HG03521 (cell line): Measurements from ENCODE around the gene HSP90AB1.

Experiments used
- ATAC-seq: cut with Tn5 transposase; IDR thresholded peaks from one replicate; pipeline ENCODE4 v1.9.1; 2021; ENCODE audit warnings: mild to moderate bottlenecking, moderate library complexity; ENCODE audit not compliant: unreplicated experiment

The HSP90AB1 gene

GRCh38 chr6:44278774-44279697, 32.1 kb downstream of the HSP90AB1 start:
- no peak for ATAC-seq

- no peak for ATAC-seq
Observed at GRCh38 chr6:44284121-44284520, 37.2 kb downstream of the HSP90AB1 start.

DNA sequence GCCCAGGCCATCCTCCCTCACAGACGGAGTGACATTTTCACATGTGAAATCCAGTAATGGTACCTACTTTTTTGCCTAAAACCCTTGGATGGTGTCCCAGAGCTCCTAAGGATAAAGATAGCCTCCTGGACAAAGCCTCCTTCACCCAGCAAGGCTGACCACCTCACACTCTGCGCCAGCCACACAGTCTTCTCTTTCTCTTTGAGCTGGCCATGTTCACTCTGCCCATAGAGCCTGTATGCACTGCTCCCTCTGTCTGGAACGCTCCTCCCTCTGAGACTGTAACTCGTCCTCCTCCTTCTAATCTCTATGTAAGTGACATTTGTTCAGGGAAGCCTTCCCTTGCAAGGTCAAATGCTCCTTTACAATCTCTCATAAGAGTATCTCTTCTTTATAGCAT, 38.0 kb downstream of the HSP90AB1 start:
- ATAC-seq = no peak

DNA sequence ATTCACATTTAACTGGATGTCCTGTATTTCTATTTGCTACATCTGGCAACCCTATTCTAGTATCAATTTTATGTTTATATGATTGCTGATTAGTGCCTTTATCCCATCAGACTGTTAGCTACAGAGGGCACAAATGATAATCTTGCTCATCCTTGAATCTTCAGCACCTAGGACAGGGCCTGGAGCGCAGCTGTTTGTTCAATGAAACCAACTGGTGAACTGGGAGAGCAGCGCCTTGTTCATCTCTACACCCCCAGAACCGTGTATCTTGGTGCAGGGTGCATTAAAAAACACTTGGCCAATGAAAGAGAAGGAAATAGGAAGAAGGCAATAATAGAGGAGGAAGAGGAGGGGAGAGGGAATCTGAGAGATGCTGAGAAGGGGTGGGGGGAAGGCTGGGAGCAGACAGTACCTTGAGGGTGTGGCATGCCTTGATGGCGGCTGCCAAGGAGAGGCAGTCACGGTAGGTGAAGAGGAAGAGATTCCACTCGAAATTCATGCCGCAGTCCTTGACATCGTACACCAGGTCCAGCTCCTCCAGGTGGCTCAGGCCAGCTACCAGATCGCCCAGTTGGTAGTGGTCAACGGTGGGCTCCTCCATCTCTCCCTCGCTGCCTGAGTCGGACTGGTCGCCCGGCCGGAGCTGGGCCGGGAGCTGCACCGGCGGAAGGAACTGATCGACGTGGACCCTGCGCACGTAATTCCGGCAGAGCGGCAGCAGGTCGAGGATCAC, 38.8 kb downstream of the HSP90AB1 start:
- ATAC-seq = no peak

- no peak for ATAC-seq
Observed at GRCh38 chr6:44286285-44286565, 39.3 kb downstream of the HSP90AB1 start.

DNA sequence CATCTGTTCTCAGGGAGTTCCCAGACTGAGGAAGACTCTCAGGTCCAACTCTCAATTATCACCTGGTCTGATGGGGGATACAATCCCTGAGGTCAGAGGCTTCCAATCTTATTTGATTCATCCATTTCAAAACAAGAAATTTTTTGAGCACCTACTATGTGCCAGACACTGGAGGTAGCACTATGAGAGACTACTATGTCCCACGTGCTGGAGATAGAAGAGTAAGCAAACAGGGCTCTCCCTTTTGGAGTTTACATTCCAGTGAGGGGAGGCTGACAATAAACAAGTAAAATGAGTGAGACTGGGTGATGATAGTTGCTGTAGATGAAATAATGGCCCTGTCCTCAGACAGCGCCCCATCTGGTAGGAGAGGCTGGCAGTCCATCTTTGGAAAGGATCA, 39.8 kb downstream of the HSP90AB1 start:
- ATAC-seq = no peak

GRCh38 chr6:44289726-44290260, 42.9 kb downstream of the HSP90AB1 start:
- ATAC-seq = no peak

DNA sequence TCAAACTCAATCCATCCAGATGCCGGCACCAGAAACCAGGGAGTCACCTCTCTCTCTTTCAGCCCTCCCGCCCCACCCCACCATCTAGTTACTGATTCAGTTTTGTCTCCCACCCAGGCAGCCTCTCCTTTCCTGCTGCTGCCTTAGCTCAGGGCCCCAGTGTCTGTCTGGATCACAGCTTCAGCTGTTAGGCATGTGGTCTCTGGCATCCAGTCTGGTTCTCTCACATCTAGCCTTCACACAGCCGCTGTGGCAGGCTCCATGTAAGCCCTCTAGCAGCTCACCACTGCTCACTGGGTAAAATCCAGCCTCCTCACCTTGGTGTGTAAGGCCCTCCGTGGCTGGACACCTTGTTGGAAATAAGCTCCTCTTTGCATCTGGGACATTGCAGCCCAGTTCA, 44.9 kb downstream of the HSP90AB1 start:
- ATAC-seq = no peak

- ATAC-seq = no peak
Observed at GRCh38 chr6:44292661-44293365, 45.9 kb downstream of the HSP90AB1 start.

DNA sequence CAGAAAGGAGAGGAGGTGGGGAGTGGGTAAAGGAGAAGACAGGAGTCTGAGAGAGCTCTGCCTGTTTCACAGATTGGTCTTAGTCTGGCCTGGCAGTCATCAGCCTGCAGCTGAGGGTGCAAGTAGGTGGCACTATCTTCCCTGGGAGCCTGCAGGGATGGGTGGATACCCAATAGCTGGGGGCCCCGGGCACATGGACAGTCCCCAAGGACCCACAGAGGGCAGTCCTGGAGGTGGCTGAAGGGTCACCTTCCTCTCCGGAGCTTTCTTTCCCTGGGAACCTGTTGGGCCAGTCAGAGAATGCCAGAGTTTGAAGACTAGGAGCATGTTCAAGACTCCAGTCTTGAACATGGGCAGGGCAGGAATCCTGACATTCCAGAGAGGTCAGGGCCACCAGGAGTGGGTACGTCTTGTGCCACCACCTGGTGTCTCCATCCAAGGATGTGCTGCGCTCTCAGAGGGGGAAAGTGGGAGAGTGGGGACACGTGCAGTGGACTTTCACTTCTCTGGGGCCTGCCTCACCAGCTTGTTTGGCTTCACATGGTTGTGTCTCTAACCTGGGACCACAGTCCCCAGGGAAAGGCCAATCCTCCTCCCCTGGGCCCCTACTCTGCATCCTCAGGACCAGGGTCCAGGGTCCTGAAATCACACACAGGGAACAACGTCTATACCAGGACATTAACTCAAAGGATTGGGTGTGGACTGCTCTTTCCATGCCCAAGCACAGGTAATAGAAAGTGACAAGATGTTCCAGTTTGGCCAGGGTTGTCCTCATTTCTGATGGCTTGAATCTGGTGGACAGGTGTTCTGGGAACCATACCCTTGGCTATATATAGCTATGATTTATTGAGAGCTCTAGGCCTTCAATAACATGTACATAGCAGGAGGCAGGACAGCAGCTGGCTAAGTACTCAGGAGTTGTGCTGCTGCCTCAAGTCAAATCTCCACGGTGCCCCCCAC, 48.2 kb downstream of the HSP90AB1 start:
- ATAC-seq = no peak

DNA sequence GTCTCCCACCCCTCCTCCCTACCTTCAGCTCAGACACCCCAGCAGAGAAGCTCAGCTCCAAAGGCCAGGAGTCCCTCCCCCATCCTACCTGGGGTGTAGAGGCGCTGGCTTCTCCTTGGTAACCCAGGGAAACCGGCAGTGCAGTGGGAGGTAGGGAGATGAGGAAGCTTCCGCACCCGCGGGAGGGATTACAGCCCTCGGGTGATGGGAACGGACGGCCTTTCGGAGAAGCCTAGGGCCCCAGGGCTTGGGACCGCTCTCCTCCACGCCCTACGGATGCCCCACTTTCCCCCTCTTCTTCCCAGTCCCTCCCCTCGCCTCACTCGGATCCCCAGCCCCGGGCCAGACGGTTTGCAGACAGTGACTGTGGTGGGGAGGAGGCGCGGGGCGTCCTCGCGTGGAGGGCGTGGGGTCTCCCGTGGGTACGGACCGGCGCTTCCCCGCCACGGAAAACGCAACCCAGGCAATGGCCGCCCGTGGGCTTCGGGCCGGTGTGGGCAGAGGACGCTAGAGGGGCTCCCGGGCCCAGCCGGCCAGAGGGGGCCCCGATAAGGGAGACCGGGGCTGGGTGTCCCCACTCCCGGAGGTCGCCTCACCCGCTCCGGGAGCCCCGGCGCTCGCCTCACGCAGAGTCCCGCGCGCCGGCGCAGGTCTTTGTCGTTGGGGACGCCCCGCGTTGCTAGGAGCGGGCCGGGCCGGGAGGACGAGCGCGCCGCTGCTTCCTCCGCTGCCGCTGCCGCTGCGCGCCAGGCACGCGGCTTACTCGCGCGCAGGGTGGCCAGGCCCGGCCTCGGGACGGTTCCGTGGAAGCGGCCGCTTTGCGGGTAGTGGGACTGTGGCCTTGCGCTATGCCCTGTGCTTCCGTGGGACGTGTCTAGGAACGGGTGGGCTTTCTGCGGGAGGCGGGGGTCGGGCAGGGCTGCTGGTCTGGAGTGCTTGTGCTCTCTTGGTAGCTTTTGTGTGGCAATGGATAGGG, 50.5 kb downstream of the HSP90AB1 start:
- no peak for ATAC-seq

- no peak for ATAC-seq
Observed at GRCh38 chr6:44298055-44298803, 51.3 kb downstream of the HSP90AB1 start.

- no peak for ATAC-seq
Observed at GRCh38 chr6:44298864-44299263, 52.0 kb downstream of the HSP90AB1 start.

- no peak for ATAC-seq
Observed at GRCh38 chr6:44300292-44300823, 53.5 kb downstream of the HSP90AB1 start.

DNA sequence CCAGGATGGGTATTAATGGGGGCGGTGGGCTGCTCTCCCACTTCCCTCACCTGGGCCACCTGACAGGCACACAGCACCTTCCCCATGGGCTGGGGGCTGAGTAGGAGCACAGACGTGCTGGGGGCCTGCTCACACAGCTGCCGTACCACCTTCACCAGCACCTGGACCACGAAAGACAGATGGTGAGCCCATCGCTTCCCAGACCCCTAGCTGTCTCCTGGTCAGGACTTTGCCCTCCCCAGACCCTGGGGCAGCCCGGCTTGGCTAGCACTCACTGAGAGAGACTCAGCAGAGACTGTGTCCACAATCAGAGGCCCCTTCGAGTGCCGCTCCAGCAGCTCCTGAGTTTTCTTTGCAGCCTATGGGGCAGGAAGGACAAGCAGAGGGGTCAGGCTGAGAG, 54.2 kb downstream of the HSP90AB1 start:
- no peak for ATAC-seq

DNA sequence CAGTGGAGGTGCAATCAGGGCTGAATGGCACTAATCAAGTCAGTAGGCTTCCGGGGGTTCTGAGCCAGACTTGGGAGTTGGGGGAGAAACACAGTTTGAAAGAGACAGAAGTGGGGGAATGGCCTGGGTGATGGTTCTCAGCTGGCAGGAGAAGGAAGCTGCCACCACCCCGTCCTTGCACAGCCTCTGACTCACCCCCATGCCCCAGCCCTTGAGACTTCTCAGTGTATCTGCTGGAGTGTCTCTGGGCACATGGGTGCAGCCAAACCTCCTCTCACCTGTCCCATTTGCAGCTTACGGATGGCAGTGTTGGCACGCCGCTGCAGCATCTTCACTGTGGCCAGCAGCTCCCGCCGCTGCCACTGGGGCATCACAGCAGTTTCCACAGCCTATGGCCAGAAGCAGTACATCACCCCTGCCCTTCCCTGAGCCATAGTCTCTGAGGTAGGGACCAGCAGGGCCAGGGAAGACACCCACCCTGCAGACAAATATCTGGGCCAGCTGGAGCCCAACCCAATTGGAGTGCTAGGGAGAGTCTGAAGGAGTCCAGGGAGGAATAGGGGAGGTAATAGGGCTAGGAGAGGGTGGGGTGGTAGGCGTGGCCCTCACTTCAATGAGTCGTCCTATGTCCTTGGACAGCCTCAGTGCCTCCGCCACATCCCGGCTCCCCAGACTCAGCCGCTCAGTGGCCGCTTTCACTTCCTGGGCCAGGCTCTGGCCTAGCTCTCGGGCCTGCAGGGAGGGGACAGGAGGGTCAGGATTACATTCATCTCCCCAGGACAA, 55.1 kb downstream of the HSP90AB1 start:
- no peak for ATAC-seq

DNA sequence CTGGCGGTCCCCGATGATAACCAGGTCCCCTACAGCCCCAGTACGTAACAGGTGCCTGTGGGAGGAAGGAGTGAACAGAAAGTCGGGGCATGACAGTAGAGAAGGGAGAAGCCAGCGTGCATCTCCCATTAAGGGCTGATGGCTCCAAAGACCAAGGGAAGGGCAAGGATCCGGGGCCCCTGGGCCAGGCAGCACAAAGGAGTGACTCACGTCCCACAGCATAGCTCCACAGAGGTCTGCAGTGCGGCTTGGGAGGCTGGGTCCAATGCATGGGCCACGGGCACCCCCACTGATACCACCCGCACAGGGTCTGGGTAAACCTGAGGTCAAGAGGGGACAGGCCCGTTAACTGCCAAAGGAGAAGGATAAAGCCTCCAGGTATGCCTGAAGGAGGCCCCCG, 56.0 kb downstream of the HSP90AB1 start:
- ATAC-seq = no peak
